Spleen (tissue), 11 donors: ENCODE measurements around the gene FKBP7. TPM values are rescaled to one million over a fixed set of nuclear protein-coding genes. Genes with fewer than 3 reads are reported as not detected.

Source experiments
- DNase-seq: peaks from one replicate; pipeline ENCODE4 v3.0.0-alpha.2; 2020
- H3K27ac ChIP-seq, 8 donors: fragments of 200-600 bp; sonication (generic) in 7 of 8; 1 replicate in 4 of 8; 2 replicates in 4 of 8; pipeline versions ENCODE4 v1.5.0 to v1.8.0; 2016 to 2021; ENCODE audit warnings: inconsistent platforms in 4 of 8, mild to moderate bottlenecking in 4 of 8, moderate library complexity in 1 of 8
- H3K27me3 ChIP-seq, 7 donors: fragments of 200-600 bp; sonication (generic) in 6 of 7; replicated peaks in 1 of 7; 1 replicate in 4 of 7; 2 replicates in 3 of 7; pipeline versions ENCODE4 v1.5.0 to v1.8.0; 2016 to 2021; ENCODE audit warnings: inconsistent platforms in 3 of 7, mild to moderate bottlenecking in 1 of 7
- H3K36me3 ChIP-seq, 6 donors: fragments of 200-600 bp; sonication (generic) in 5 of 6; 1 replicate in 4 of 6; 2 replicates in 2 of 6; pipeline versions ENCODE4 v1.5.0 to v1.8.0; 2016 to 2021; ENCODE audit warnings: inconsistent platforms in 2 of 6
- H3K4me1 ChIP-seq, 6 donors: fragments of 200-600 bp; sonication (generic) in 5 of 6; 1 replicate in 3 of 6; 2 replicates in 3 of 6; pipeline versions ENCODE4 v1.5.0 to v1.8.0; 2016 to 2021; ENCODE audit warnings: inconsistent platforms in 3 of 6
- H3K4me3 ChIP-seq, 8 donors: fragments of 200-600 bp; sonication (generic) in 7 of 8; 1 replicate in 4 of 8; 2 replicates in 4 of 8; pipeline versions ENCODE4 v1.5.0 to v1.8.0; 2016 to 2021; ENCODE audit warnings: inconsistent platforms in 4 of 8, mild to moderate bottlenecking in 4 of 8, moderate library complexity in 2 of 8
- H3K9me3 ChIP-seq, 8 donors: fragments of 200-600 bp; sonication (generic) in 7 of 8; 1 replicate in 4 of 8; 2 replicates in 4 of 8; pipeline versions ENCODE4 v1.5.0 to v1.8.0; 2016 to 2021; ENCODE audit warnings: inconsistent platforms in 4 of 8
- CTCF ChIP-seq, 11 experiments: fragments of 200-600 bp in 7 of 11; fragments of 450-650 bp in 4 of 11; sonication (generic) in 4 of 11; IDR thresholded peaks in 8 of 11; conservative IDR thresholded peaks in 3 of 11; 1 replicate in 7 of 11; 2 replicates in 4 of 11; pipeline versions ENCODE4 v1.4.0 to v1.8.0; 2016 to 2021; ENCODE audit warnings: antibody characterized with exemption in 11 of 11, inconsistent platforms in 4 of 11, mild to moderate bottlenecking in 1 of 11
- POLR2A ChIP-seq, 3 donors: fragments of 450-650 bp; IDR thresholded peaks; one replicate each; pipeline ENCODE4 v1.5.1; 2017; ENCODE audit warnings: antibody characterized with exemption in 3 of 3, mild to moderate bottlenecking in 1 of 3
- POLR2AphosphoS5 ChIP-seq, 3 donors: sonication (generic); formaldehyde crosslinking; IDR thresholded peaks; one replicate each; pipeline ENCODE4 v1.5.1; 2017; ENCODE audit warnings: antibody characterized with exemption in 3 of 3
- whole genome bisulfite sequencing, 5 donors: extraction: QIAGEN DNeasy Blood & Tissue Kit in 3 of 5; methylation state at CpG; one replicate each; pipeline versions ENCODE4 v1.1.5 to v1.1.7; 2013 to 2018; 5-methylcytosine and 5-hydroxymethylcytosine counted together
- intact Hi-C: fragments of 100-400 bp; cut with DNase I; formaldehyde crosslinking; loops from one replicate; pipeline ENCODE4 v1.15.0; 2023; ENCODE audit warnings: low total_unique reads
- polyA plus RNA-seq, 3 donors: library from polyadenylated mRNA; stranded (reverse); fragments of 200-250 nt; gene quantifications; one replicate each; pipeline ENCODE4 v1.2.1, GENCODE V29; 2013
- total RNA-seq, 7 donors: library from RNA; depleted of rRNA in 3 of 7; stranded (reverse); fragments of >200 nt in 3 of 7; fragmentation: NEBNext Ultra II Directional in 4 of 7; extraction: Animal tissue kit (Norgen Biotek cat#: 25700) in 4 of 7; gene quantifications; one replicate each; pipeline versions ENCODE4 v1.1.0 to v1.2.1, GENCODE V29; 2016 to 2021
- donor health status: healthy with polysubstance abuse.
- donor health status: DM: no; HTN: no; CAD: no; lungs with moderate emphysema.
- donor health status: DM: no; HTN: no; CAD: no.
- donor health status: Bipolar disorder and iron deficiency.
- donor health status: healthy.
- donor health status: DM: no; HTN: no; CAD: no.
- donor health status: DM: yes; HTN: yes; CAD: no.

Gene FKBP7
- total and polyA plus RNA-seq, 10 donors, result 1.8 to 5.8 (median 3.6) TPM

- Histone ChIP-seq H3K9me3 (no peaks in the 10 kb centered on the region), H3K27ac (no peak overlapping the region), H3K4me1 (no peaks in the 10 kb centered on the region), H3K4me3 (no peak overlapping the region), H3K27me3 (no peaks in the 10 kb centered on the region), H3K36me3 (peaks cover 0 to 67% (median 15%) of the 10 kb centered on the region in 6 donors)
- TF ChIP-seq POLR2A (IDR thresholded peaks at IDR 0.05) (no peak), POLR2AphosphoS5 (IDR thresholded peaks at IDR 0.05) (no peak), CTCF (IDR thresholded peaks at IDR 0.05 in 8 of 11, conservative IDR thresholded peaks at IDR 0.05 in 3 of 11) (no peak)
- 92 to 95% (median 94%) methylated on average over 6 of the region's 6 CpGs for WGBS, 5 donors
- no peak for DNase-seq
- intact Hi-C loops, result no loop called here
Observed at GRCh38 chr2:178510384-178510783, 32.0 kb upstream of the FKBP7 start.

- H3K4me3 ChIP-seq, result no peak overlapping the region
- H3K36me3 ChIP-seq, result peaks cover 0 to 78% (median 29%) of the 10 kb centered on the region in 6 donors
- no peak for DNase-seq
- H3K9me3 ChIP-seq, result no peaks in the 10 kb centered on the region
- H3K4me1 ChIP-seq, result no peaks in the 10 kb centered on the region
- no peak overlapping the region for H3K27ac ChIP-seq
- intact Hi-C loops, result no loop called here
- 83 to 100% (median 96%) methylated on average over 2 of the region's 2 CpGs for WGBS, 5 donors
- H3K27me3 ChIP-seq, result no peaks in the 10 kb centered on the region
- no peak for TF ChIP-seq POLR2AphosphoS5 (IDR thresholded peaks at IDR 0.05)
- TF ChIP-seq CTCF (IDR thresholded peaks at IDR 0.05 in 8 of 11, conservative IDR thresholded peaks at IDR 0.05 in 3 of 11), result no peak
- TF ChIP-seq POLR2A (IDR thresholded peaks at IDR 0.05), result no peak
Observed at GRCh38 chr2:178508646-178509045, 30.2 kb upstream of the FKBP7 start.

- intact Hi-C loops, result no loop called here
- Histone ChIP-seq H3K4me3 (no peak overlapping the region), H3K9me3 (no peaks in the 10 kb centered on the region), H3K36me3 (peaks cover 0 to 80% (median 45%) of the 10 kb centered on the region in 6 donors), H3K27me3 (no peaks in the 10 kb centered on the region), H3K27ac (no peak overlapping the region), H3K4me1 (no peaks in the 10 kb centered on the region)
- TF ChIP-seq CTCF (IDR thresholded peaks at IDR 0.05 in 8 of 11, conservative IDR thresholded peaks at IDR 0.05 in 3 of 11) (no peak), POLR2A (IDR thresholded peaks at IDR 0.05) (no peak), POLR2AphosphoS5 (IDR thresholded peaks at IDR 0.05) (no peak)
- no peak for DNase-seq
- WGBS, 5 donors, result 93 to 97% (median 94%) methylated on average over 1 of the region's 1 CpG
Observed at GRCh38 chr2:178506949-178507348, 28.5 kb upstream of the FKBP7 start.

GRCh38 chr2:178506524-178506923 is 28.1 kb upstream of the FKBP7 start:
- H3K36me3 ChIP-seq, result peaks cover 0 to 80% (median 47%) of the 10 kb centered on the region in 6 donors
- no peaks in the 10 kb centered on the region for H3K9me3 ChIP-seq
- TF ChIP-seq CTCF (IDR thresholded peaks at IDR 0.05 in 8 of 11, conservative IDR thresholded peaks at IDR 0.05 in 3 of 11) (no peak), POLR2A (IDR thresholded peaks at IDR 0.05) (no peak), POLR2AphosphoS5 (IDR thresholded peaks at IDR 0.05) (no peak)
- no peak for DNase-seq
- H3K4me1 ChIP-seq, result no peaks in the 10 kb centered on the region
- H3K27me3 ChIP-seq, result no peaks in the 10 kb centered on the region
- H3K4me3 ChIP-seq, result no peak overlapping the region
- no peak overlapping the region for H3K27ac ChIP-seq
- 93 to 100% (median 97%) methylated on average over 2 of the region's 2 CpGs for WGBS, 5 donors
- intact Hi-C loops, result no loop called here
